Neural cell (in vitro differentiated cells): ENCODE data around the gene BTAF1.

ENCODE experiments used
- EP300 ChIP-seq: fragments of 450-650 bp; conservative IDR thresholded peaks from 2 replicates; pipeline ENCODE4 v1.6.1; 2014; ENCODE audit warnings: antibody characterized with exemption, mild to moderate bottlenecking, moderate library complexity; ENCODE audit not compliant: poor library complexity, severe bottlenecking
- MXI1 ChIP-seq: fragments of 450-650 bp; conservative IDR thresholded peaks from 2 replicates; pipeline ENCODE4 v1.6.1; 2014; ENCODE audit warnings: antibody characterized with exemption, mild to moderate bottlenecking; ENCODE audit not compliant: poor library complexity, severe bottlenecking
- POLR2AphosphoS5 ChIP-seq: IDR thresholded peaks from 2 replicates; pipeline ENCODE4 v1.6.1; 2012
- RAD21 ChIP-seq: fragments of 450-650 bp; conservative IDR thresholded peaks from 2 replicates; pipeline ENCODE4 v1.6.1; 2014; ENCODE audit warnings: antibody characterized with exemption, mild to moderate bottlenecking, moderate library complexity
- SMC3 ChIP-seq: fragments of 450-650 bp; conservative IDR thresholded peaks from 2 replicates; pipeline ENCODE4 v1.6.1; 2014; ENCODE audit warnings: antibody characterized with exemption, mild to moderate bottlenecking, moderate library complexity; ENCODE audit not compliant: poor library complexity
- TF ChIP-seq, protein P1 (sequence below): fragments of 450-650 bp; IDR thresholded peaks from 2 replicates; pipeline ENCODE4 v1.5.1; 2014; ENCODE audit warnings: antibody characterized with exemption, mild to moderate bottlenecking, moderate library complexity; ENCODE audit not compliant: poor library complexity, severe bottlenecking
- TF ChIP-seq, protein P2 (sequence below): IDR thresholded peaks from 2 replicates; pipeline ENCODE4 v1.6.1; 2012; ENCODE audit warnings: borderline replicate concordance

DNA sequence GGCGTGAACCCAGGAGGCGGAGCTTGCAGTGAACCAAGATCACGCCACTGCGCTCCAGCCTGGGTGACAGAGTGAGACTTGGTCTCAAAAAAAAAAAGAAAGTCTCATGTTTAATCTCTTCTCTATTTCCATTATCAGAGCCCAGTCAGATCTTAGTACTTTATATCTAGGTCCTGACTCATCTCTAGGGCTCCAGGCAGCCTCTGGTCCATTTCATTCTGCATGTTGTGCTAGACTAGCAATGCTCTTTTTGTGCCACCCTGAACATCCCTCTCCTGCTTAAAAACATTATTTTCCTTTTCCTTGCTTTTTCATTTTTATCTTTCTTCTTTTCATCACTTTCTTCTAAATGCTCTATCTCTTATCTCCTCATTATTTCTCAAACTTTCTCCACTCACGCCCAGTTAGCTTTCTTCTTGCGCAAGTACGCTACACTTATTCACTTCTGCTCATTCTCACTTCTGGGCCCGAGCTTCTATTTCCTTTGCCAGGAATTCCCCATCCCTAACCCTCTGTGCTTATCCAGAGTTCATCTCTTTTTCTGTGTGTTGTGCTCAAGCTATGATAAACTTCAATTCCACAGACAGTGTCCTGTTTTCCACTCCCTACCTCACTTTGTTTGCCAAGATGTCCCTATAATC, 63.9 kb downstream of the BTAF1 start:
- TF ChIP-seq, protein P1, sequence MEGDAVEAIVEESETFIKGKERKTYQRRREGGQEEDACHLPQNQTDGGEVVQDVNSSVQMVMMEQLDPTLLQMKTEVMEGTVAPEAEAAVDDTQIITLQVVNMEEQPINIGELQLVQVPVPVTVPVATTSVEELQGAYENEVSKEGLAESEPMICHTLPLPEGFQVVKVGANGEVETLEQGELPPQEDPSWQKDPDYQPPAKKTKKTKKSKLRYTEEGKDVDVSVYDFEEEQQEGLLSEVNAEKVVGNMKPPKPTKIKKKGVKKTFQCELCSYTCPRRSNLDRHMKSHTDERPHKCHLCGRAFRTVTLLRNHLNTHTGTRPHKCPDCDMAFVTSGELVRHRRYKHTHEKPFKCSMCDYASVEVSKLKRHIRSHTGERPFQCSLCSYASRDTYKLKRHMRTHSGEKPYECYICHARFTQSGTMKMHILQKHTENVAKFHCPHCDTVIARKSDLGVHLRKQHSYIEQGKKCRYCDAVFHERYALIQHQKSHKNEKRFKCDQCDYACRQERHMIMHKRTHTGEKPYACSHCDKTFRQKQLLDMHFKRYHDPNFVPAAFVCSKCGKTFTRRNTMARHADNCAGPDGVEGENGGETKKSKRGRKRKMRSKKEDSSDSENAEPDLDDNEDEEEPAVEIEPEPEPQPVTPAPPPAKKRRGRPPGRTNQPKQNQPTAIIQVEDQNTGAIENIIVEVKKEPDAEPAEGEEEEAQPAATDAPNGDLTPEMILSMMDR = no peak
- TF ChIP-seq SMC3 = no peak
- TF ChIP-seq EP300 = no peak
- no peak for TF ChIP-seq MXI1
- TF ChIP-seq POLR2AphosphoS5 = no peak
- TF ChIP-seq, protein P2, sequence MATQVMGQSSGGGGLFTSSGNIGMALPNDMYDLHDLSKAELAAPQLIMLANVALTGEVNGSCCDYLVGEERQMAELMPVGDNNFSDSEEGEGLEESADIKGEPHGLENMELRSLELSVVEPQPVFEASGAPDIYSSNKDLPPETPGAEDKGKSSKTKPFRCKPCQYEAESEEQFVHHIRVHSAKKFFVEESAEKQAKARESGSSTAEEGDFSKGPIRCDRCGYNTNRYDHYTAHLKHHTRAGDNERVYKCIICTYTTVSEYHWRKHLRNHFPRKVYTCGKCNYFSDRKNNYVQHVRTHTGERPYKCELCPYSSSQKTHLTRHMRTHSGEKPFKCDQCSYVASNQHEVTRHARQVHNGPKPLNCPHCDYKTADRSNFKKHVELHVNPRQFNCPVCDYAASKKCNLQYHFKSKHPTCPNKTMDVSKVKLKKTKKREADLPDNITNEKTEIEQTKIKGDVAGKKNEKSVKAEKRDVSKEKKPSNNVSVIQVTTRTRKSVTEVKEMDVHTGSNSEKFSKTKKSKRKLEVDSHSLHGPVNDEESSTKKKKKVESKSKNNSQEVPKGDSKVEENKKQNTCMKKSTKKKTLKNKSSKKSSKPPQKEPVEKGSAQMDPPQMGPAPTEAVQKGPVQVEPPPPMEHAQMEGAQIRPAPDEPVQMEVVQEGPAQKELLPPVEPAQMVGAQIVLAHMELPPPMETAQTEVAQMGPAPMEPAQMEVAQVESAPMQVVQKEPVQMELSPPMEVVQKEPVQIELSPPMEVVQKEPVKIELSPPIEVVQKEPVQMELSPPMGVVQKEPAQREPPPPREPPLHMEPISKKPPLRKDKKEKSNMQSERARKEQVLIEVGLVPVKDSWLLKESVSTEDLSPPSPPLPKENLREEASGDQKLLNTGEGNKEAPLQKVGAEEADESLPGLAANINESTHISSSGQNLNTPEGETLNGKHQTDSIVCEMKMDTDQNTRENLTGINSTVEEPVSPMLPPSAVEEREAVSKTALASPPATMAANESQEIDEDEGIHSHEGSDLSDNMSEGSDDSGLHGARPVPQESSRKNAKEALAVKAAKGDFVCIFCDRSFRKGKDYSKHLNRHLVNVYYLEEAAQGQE = no peak
- no peak for TF ChIP-seq RAD21
